Measurements from ENCODE around the gene LANCL3. TPM values are rescaled to one million over a fixed set of nuclear protein-coding genes. Genes with fewer than 3 reads are reported as not detected.

LANCL3 gene
- total RNA-seq, 1 experiment from 2014 or later, result not detected

DNA sequence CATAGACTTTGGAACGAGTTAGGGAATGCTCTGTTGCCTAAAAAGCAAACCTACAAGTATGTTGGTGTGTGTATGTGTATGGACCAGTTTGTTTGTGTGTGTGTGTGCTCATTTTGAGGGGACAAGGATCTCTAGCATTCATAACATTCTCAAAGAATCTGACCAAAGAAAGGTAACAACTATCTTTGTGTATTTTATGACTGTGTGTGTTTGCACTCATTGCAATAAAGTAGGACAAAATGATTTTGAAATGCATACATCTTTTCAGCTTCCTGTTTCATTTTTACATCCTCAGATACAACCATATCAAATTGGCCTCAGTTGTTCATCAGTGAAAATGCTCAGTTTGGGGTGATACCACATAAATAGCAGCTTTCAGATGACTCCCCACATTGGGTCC, 105.8 kb downstream of the LANCL3 start:
- no peaks in the 10 kb centered on the region for H3K27me3 Mint-ChIP-seq (ENCODE audit: insufficient read depth, unreplicated experiment)
- H3K4me1 Mint-ChIP-seq (ENCODE audit: low read depth, unreplicated experiment), result peaks cover 12% of the 10 kb centered on the region
- H3K36me3 Mint-ChIP-seq (ENCODE audit: insufficient read depth, unreplicated experiment), result no peaks in the 10 kb centered on the region
- Histone ChIP-seq H3K27me3 (replicated peaks; ENCODE audit: control insufficient read depth, insufficient read depth, low read length) (no peaks in the 10 kb centered on the region), H3K36me3 (ENCODE audit: control insufficient read depth, insufficient read depth, low read length) (no peaks in the 10 kb centered on the region), H3K4me1 (no peaks in the 10 kb centered on the region), H3K9me3 (no peaks in the 10 kb centered on the region), H3K4me3 (ENCODE audit: low read depth, low read length) (no peak overlapping the region)
- POLR2A ChIA-PET, result no interaction called here
- H3K4me3 Mint-ChIP-seq (ENCODE audit: unreplicated experiment), result no peak overlapping the region
- no peak overlapping the region for H3K27ac Mint-ChIP-seq (ENCODE audit: unreplicated experiment)
- intact Hi-C loops (cut with micrococcal nuclease; ENCODE audit: unreplicated experiment), result no loop called here
- TF ChIP-seq, protein P1, sequence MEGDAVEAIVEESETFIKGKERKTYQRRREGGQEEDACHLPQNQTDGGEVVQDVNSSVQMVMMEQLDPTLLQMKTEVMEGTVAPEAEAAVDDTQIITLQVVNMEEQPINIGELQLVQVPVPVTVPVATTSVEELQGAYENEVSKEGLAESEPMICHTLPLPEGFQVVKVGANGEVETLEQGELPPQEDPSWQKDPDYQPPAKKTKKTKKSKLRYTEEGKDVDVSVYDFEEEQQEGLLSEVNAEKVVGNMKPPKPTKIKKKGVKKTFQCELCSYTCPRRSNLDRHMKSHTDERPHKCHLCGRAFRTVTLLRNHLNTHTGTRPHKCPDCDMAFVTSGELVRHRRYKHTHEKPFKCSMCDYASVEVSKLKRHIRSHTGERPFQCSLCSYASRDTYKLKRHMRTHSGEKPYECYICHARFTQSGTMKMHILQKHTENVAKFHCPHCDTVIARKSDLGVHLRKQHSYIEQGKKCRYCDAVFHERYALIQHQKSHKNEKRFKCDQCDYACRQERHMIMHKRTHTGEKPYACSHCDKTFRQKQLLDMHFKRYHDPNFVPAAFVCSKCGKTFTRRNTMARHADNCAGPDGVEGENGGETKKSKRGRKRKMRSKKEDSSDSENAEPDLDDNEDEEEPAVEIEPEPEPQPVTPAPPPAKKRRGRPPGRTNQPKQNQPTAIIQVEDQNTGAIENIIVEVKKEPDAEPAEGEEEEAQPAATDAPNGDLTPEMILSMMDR (IDR thresholded peaks at IDR 0.05; ENCODE audit: insufficient read depth in 1 of 2, low read depth in 1 of 2, low read length in 1 of 2, severe bottlenecking in 1 of 2, unreplicated experiment in 1 of 2), result no peak
- BruUV-seq (replicated peaks), result no TSS peak
- CTCF ChIA-PET, result no interaction called here
- no peak for DNase-seq
- H3K9me3 Mint-ChIP-seq (ENCODE audit: unreplicated experiment), result no peaks in the 10 kb centered on the region

GRCh38 chrX:37677765-37678164, 106.3 kb downstream of the LANCL3 start:
- TF ChIP-seq, protein P1 (IDR thresholded peaks at IDR 0.05; ENCODE audit: insufficient read depth in 1 of 2, low read depth in 1 of 2, low read length in 1 of 2, severe bottlenecking in 1 of 2, unreplicated experiment in 1 of 2), result no peak
- no peak for DNase-seq
- ChIA-PET POLR2A (no interaction called here), CTCF (no interaction called here)
- Mint-ChIP-seq H3K4me3 (ENCODE audit: unreplicated experiment) (no peak overlapping the region), H3K27ac (ENCODE audit: unreplicated experiment) (no peak overlapping the region), H3K4me1 (ENCODE audit: low read depth, unreplicated experiment) (peaks cover 12% of the 10 kb centered on the region), H3K9me3 (ENCODE audit: unreplicated experiment) (no peaks in the 10 kb centered on the region), H3K27me3 (ENCODE audit: insufficient read depth, unreplicated experiment) (no peaks in the 10 kb centered on the region), H3K36me3 (ENCODE audit: insufficient read depth, unreplicated experiment) (no peaks in the 10 kb centered on the region)
- H3K27me3 ChIP-seq (replicated peaks; ENCODE audit: control insufficient read depth, insufficient read depth, low read length), result no peaks in the 10 kb centered on the region
- intact Hi-C loops (cut with micrococcal nuclease; ENCODE audit: unreplicated experiment), result no loop called here
- H3K9me3 ChIP-seq, result no peaks in the 10 kb centered on the region
- H3K4me3 ChIP-seq (ENCODE audit: low read depth, low read length), result no peak overlapping the region
- no TSS peak for BruUV-seq (replicated peaks)
- H3K36me3 ChIP-seq (ENCODE audit: control insufficient read depth, insufficient read depth, low read length), result no peaks in the 10 kb centered on the region
- no peaks in the 10 kb centered on the region for H3K4me1 ChIP-seq

DNA sequence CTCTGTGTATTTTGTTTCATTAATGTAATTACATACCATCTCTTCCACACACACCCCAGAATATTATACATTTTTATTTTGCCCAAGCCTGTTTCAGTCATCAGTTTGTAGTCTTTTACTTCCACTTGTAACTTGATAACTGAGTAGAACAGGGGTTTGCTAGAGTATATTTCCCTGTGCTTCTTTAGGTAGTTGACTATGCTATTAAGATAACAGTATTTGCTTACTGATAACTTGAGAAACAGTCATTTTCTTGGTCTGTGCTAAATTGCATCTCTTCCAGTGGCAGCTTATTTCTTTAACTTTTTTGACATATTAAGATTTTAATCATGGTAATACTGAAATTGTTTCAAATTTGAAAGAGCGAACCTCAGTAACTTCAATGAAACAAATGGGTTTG, 107.1 kb downstream of the LANCL3 start:
- intact Hi-C loops (cut with micrococcal nuclease; ENCODE audit: unreplicated experiment), result no loop called here
- TF ChIP-seq, protein P1 (IDR thresholded peaks at IDR 0.05; ENCODE audit: insufficient read depth in 1 of 2, low read depth in 1 of 2, low read length in 1 of 2, severe bottlenecking in 1 of 2, unreplicated experiment in 1 of 2), result no peak
- ChIA-PET POLR2A (no interaction called here), CTCF (no interaction called here)
- no peak for DNase-seq
- H3K4me1 Mint-ChIP-seq (ENCODE audit: low read depth, unreplicated experiment), result peaks cover 12% of the 10 kb centered on the region
- no TSS peak for BruUV-seq (replicated peaks)
- Histone ChIP-seq H3K4me3 (ENCODE audit: low read depth, low read length) (no peak overlapping the region), H3K27me3 (replicated peaks; ENCODE audit: control insufficient read depth, insufficient read depth, low read length) (no peaks in the 10 kb centered on the region), H3K4me1 (no peaks in the 10 kb centered on the region), H3K9me3 (no peaks in the 10 kb centered on the region), H3K36me3 (ENCODE audit: control insufficient read depth, insufficient read depth, low read length) (no peaks in the 10 kb centered on the region)
- no peaks in the 10 kb centered on the region for H3K9me3 Mint-ChIP-seq (ENCODE audit: unreplicated experiment)
- H3K27me3 Mint-ChIP-seq (ENCODE audit: insufficient read depth, unreplicated experiment), result no peaks in the 10 kb centered on the region
- H3K36me3 Mint-ChIP-seq (ENCODE audit: insufficient read depth, unreplicated experiment), result no peaks in the 10 kb centered on the region
- no peak overlapping the region for H3K4me3 Mint-ChIP-seq (ENCODE audit: unreplicated experiment)
- H3K27ac Mint-ChIP-seq (ENCODE audit: unreplicated experiment), result no peak overlapping the region

All from Caco-2 (cell line).